Stimulated activated naive CD4-positive, alpha-beta T cell (primary cell): ENCODE data around the gene NARF.

ENCODE experiments used
- DNase-seq, 6 experiments: peaks; one replicate each; lab custom pipeline; 2025; lab: John Stamatoyannopoulos, UW

NARF gene

GRCh38 chr17:82433560-82434215, 24.9 kb upstream of the NARF start:
- DNase-seq = no peak

- DNase-seq = peak in 2 of 6 experiments; percentile 8 to 13
These were observed 24.4 kb upstream of the NARF start for GRCh38 chr17:82434216-82434565.

DNA sequence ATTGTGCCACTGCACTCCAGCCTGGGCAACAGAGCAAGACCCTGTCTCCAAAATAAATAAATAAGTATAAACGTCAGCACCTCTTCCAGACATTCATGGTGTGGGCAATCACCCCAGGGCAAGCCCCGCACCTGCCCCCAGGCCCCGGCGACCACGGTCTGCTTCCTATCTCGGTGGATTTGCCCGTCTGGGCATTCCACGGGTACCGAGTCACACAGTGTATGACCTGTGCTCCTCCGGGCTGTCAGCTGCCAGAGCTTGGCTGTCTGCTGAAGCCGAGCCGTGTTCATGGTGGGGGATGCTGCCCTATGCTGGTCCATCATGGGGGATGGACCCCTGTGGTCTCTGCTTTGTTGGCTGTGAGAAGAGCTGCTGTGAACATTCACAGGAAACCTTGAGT, 23.4 kb upstream of the NARF start:
- DNase-seq = no peak

DNA sequence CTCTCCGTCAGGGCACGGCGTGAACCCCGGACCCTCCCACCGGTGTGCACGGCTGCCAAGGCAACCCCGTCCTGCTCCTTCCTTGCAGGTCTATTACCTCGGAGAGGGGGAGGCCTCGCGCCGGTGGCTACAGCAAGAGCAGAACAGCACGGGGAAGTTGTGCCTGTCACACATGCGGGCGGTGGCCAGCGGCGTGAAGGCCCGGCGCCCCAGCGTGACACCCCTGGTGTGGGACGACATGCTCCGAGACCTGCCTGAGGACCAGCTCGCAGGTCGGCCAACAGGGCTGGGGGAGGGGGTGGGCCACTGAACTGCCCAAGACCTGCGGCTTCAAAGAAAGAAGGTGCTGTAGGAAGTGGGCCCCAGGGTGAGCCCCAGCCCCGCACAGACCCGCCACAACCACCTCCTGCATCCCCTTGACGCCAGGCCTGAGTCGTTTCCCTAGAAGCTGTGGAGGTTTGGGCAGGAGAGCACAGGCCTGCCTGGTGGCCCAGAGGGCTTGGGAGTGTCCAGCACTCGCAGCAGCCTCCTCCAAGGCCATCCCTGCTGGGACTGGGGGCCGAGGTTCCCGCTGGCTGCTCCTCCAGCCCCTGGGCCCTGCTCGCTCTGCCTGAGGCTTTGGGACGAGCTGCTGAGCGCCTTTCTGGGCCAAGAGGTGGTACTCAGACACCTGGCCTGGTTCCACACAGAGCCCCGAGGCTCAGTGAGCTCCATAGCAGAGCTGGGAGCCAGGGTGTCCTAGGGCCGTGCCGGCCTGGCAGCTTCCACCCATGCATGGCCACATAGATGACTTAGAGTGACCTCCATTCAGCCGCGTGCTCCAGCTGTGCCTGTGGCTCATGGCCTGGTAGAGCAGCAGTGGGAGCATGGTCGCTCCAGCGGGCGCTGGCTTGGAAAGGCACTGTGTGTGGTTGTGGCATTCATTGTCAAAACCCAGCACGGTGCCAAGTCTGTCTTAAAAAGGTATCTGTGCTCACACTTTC, 22.6 kb upstream of the NARF start:
- no peak for DNase-seq

DNA sequence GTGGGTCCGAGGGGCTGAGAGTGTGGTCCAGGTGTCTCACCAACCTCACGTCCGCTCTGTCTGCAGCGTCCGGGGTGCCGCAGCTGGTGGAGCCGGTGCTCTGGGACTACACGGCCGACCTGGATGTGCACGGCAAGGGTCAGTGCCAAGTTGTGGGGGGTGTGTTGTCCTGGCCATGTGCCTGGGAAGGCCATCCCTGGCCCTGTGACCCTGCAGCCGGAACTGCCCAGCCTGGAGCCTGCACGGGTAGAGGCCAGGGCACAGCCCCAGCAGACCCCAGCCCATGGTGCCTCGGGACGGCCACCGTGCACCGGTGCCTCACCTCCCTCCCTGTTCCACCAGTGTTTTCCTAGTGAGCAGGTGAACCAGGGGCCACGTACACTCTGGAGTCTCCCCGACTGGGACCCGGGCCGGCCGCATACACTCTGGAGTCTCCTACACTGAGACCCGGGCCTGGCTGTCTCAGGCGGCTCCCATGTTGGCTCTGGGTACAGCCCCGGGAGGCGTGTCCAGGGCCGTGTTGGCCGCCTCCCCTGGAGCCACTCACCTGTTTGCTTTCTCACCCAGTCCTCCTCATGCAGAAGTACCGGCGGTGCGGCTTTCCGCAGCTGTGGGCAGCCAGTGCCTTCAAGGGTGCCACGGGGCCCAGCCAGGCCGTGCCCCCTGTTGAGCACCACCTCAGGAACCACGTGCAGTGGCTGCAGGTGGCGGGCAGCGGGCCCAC, 21.8 kb upstream of the NARF start:
- DNase-seq = no peak

GRCh38 chr17:82437325-82437668, 21.2 kb upstream of the NARF start:
- DNase-seq = no peak

GRCh38 chr17:82438401-82439193, 19.9 kb upstream of the NARF start:
- DNase-seq = no peak

- DNase-seq = no peak
These were observed 19.2 kb upstream of the NARF start for GRCh38 chr17:82439194-82439828.

DNA sequence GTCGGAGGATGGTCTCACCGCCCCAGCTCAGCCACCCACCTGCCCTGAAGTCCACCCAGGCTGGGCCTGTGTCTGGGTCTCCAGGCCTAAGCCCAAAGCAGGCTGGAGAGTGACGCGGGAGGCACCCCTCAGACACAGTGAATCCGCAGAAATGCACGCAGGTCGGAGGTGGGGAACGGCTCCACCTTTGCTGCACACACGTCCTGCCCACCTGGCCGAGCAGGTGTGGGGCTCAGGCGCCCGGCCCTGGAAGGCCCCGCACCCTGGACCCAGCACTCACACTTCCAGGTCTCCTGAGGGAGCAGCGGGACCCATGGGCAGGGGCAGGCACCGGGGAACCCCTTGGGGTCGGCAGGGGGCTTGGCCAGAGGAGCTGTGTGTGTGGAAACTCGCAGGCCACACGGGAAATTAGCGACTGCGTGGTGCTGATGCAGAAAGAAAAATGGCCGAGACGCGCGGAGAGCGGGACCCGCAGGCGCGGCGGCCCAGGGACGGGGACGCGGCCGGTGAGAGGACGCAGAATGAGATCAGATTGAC, 18.6 kb upstream of the NARF start:
- no peak for DNase-seq

- no peak for DNase-seq
These were observed 18.0 kb upstream of the NARF start for GRCh38 chr17:82440469-82440981.

GRCh38 chr17:82440991-82441627, 17.4 kb upstream of the NARF start:
- no peak for DNase-seq

DNA sequence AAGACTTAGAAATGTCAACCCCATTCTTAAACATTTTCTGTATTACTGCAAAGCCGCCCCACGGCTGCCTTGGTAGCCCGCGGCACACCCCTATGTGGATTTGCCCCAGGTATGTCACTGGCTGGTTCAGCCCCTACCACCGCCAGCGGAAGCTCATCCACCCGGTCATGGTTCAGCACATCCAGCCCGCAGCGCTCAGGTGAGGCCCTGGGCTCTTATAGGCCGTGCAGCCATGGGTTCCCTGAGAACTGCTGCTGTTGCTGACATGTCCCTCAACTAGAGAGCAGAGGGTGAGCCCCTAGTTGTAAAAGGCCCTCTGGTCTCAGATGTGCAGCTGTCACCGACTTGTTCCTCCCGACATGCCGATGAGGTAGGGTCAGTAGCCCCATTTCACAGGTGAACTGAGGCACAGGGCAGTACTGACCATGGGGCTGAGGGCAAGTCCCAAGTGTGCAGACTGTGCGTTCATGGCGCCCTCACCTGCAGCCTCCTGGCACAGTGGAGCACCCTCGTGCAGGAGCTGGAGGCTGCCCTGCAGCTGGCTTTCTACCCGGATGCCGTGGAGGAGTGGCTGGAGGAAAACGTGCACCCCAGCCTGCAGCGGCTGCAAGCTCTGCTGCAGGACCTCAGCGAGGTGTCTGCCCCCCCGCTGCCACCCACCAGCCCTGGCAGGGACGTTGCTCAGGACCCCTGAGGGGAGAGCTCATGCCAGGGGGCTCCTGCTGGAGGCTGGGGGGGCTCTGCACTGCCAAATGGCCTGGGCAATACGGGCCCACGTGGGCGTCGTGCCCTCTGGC, 16.7 kb upstream of the NARF start:
- no peak for DNase-seq

DNA sequence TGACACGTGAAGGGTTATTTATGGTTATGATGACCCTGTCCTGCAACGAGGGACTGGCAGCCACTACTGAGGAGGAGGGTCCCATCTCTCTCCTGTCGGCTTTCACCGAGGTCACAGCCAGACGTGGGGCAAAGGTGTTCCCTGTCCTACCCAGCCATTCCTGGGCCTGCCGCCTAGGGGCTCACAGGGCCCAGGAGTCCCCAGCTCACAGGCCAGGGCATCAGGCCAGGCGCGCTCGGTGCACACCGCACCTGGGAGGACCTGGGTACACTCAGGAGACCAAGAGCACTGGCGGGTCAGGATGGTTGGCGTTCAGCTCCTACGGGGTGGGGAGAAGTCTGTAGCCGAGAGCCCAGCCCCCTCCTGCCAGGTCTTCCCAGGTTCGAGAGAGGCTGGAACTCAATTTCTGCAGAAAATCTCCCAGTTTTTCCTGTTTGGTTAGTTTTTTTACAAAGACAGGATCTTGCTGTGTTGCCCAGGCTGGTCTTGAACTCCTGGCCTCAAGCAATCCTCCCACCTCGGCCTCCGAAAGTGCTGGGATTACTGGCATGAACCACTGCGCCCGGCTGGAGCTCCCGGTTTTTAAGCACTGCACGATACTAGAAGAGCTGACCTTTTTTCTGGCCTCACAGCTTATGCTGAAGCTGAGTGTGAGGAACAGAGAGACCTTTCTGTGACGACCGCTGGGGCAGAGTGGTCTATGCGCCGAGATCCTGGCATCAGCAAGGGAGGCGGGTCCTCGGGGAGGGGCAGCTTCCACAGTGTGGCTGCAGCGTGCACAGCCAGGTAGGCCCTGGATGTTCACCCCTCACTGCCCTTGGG, 15.7 kb upstream of the NARF start:
- DNase-seq = no peak

DNA sequence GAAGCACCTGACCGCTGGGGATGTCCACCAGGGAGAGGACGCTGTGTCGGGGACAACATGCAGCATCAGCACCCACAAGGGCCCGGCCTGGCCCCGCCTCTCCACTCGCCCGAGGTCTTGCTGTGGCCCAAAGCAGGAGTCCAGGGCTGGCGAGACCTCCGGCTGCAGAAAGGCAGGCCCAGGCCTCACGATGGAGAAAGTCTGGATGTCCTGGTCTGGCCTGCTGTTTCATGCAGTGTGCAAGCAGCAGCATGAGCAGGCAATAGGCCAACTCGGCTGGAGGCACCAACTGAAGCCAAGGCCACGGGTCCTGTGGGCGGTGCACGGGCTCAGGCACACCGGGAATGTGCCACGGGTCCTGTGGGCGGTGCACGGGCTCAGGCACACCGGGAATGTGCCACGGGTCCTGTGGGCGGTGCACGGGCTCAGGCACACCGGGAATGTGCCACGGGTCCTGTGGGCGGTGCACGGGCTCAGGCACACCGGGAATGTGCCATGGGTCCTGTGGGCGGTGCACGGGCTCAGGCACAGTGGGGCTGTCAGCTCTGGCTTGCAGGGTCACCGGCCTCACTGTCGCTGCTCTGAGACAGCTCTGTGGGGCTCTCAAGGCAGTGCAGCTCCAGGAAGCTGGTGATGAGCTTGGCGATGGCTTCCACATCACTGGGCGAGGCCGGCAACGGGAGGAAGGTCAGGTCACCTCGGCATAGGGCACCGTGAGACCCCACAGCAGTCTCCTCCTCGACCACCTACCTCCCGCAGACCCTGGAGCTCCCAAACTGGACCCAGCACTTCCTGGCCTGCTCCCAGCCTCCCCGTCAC, 14.9 kb upstream of the NARF start:
- no peak for DNase-seq

DNA sequence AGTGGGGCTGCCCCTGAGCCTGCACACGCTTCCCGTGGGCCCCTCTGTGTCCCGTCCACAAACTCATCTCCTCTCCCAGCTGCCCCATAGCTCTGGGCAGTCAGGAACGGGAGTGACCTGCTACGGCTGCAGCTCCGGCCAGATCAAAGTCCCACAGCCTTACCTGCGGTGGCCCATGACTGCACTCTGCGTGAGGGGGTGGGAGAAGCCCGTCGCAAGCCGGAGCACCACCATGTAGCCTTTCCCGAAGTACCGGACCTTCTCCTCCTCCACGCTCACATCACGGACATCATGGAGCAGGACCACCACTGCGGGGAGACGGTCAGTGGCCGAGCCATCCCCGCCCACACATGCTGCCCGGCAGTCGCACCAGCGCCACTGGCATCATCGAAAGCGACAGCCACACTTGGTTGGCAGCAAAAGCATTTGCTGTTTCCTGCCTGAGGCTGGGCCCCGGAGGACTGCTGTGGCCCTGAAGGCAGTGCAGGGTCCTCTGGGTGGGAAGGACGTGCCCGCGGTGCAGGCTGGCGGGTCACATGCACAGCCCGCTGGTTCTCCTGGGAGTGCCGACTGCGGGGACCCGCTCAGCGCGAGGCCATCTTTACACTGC, 14.2 kb upstream of the NARF start:
- no peak for DNase-seq

- DNase-seq = no peak
These were observed 13.5 kb upstream of the NARF start for GRCh38 chr17:82444941-82445521.

GRCh38 chr17:82445542-82445941, 13.0 kb upstream of the NARF start:
- DNase-seq = no peak
